ENCODE measurements around the gene PHF20. TPM values are rescaled to one million over a fixed set of nuclear protein-coding genes. Genes with fewer than 3 reads are reported as not detected.
"Not testable (repeated sequence)": the region's sequence is repeated elsewhere in the genome, so short reads cannot be mapped to it uniquely, and the experiment has no call there.

Gene PHF20
- total RNA-seq, 1 donor from 2014 or later: 35.9 TPM

- Histone ChIP-seq H3K27ac (replicated peaks) (no peak overlapping the region), H3K9me3 (replicated peaks) (no peaks in the 10 kb centered on the region), H3K4me3 (no peak overlapping the region), H3K4me1 (peaks cover 7% of the 10 kb centered on the region), H3K27me3 (ENCODE audit: low read depth) (no peaks in the 10 kb centered on the region), H3K36me3 (peaks cover 17% of the 10 kb centered on the region)
- intact Hi-C loops (cut with micrococcal nuclease): no loop called here
- DNase-seq: no peak
- TF ChIP-seq CTCF (IDR thresholded peaks at IDR 0.05; ENCODE audit: borderline replicate concordance): no peak
Observed at GRCh38 chr20:35899064-35899463, 127.2 kb downstream of the PHF20 start.

- H3K4me3 ChIP-seq; DNase-seq; H3K27me3 ChIP-seq (ENCODE audit: low read depth); H3K9me3 ChIP-seq (replicated peaks); H3K27ac ChIP-seq (replicated peaks); intact Hi-C loops (cut with micrococcal nuclease): not testable (repeated sequence)
- peaks cover 17% of the 10 kb centered on the region for H3K36me3 ChIP-seq
- peaks cover 12% of the 10 kb centered on the region for H3K4me1 ChIP-seq
Observed at GRCh38 chr20:35901230-35901629, 129.4 kb downstream of the PHF20 start.

- Histone ChIP-seq H3K27ac (replicated peaks) (no peak overlapping the region), H3K27me3 (ENCODE audit: low read depth) (no peaks in the 10 kb centered on the region), H3K4me1 (peaks cover 18% of the 10 kb centered on the region), H3K36me3 (peaks cover 17% of the 10 kb centered on the region), H3K9me3 (replicated peaks) (no peaks in the 10 kb centered on the region), H3K4me3 (no peak overlapping the region)
- intact Hi-C loops (cut with micrococcal nuclease): no loop called here
- TF ChIP-seq CTCF (IDR thresholded peaks at IDR 0.05; ENCODE audit: borderline replicate concordance): no peak
- DNase-seq: no peak
Observed at GRCh38 chr20:35901678-35902544, 130.1 kb downstream of the PHF20 start.

- no peak for DNase-seq
- H3K9me3 ChIP-seq (replicated peaks): no peaks in the 10 kb centered on the region
- H3K4me3 ChIP-seq: no peak overlapping the region
- no peaks in the 10 kb centered on the region for H3K27me3 ChIP-seq (ENCODE audit: low read depth)
- intact Hi-C loops (cut with micrococcal nuclease): no loop called here
- peaks cover 24% of the 10 kb centered on the region for H3K4me1 ChIP-seq
- peaks cover 17% of the 10 kb centered on the region for H3K36me3 ChIP-seq
- H3K27ac ChIP-seq (replicated peaks): no peak overlapping the region
- no peak for TF ChIP-seq CTCF (IDR thresholded peaks at IDR 0.05; ENCODE audit: borderline replicate concordance)
Observed at GRCh38 chr20:35902545-35902941, 130.7 kb downstream of the PHF20 start.

- DNase-seq: no peak
- intact Hi-C loops (cut with micrococcal nuclease): no loop called here
- no peak overlapping the region for H3K27ac ChIP-seq (replicated peaks)
- H3K36me3 ChIP-seq: peaks cover 17% of the 10 kb centered on the region
- H3K4me3 ChIP-seq: no peak overlapping the region
- H3K27me3 ChIP-seq (ENCODE audit: low read depth): no peaks in the 10 kb centered on the region
- H3K9me3 ChIP-seq (replicated peaks): no peaks in the 10 kb centered on the region
- peaks cover 34% of the 10 kb centered on the region for H3K4me1 ChIP-seq
- no peak for TF ChIP-seq CTCF (IDR thresholded peaks at IDR 0.05; ENCODE audit: borderline replicate concordance)
Observed at GRCh38 chr20:35903843-35904242, 132.0 kb downstream of the PHF20 start.

GRCh38 chr20:35904982-35905663, 133.3 kb downstream of the PHF20 start:
- intact Hi-C loops (cut with micrococcal nuclease): no loop called here
- Histone ChIP-seq H3K4me3 (no peak overlapping the region), H3K27ac (replicated peaks) (no peak overlapping the region), H3K36me3 (peaks cover 9% of the 10 kb centered on the region), H3K27me3 (ENCODE audit: low read depth) (no peaks in the 10 kb centered on the region), H3K4me1 (peaks cover 34% of the 10 kb centered on the region), H3K9me3 (replicated peaks) (no peaks in the 10 kb centered on the region)
- DNase-seq: no peak
- TF ChIP-seq CTCF (IDR thresholded peaks at IDR 0.05; ENCODE audit: borderline replicate concordance): no peak

Data from left ventricle myocardium inferior (tissue), 1 donor.